Brain pericyte (primary cell): ENCODE measurements around the gene ASIC2.

Experiments used
- DNase-seq: peaks from one replicate; pipeline ENCODE4 v3.0.0-alpha.2; 2012; ENCODE audit warnings: low read depth, low spot score

Gene ASIC2

GRCh38 chr17:33204156-33204555, 88.9 kb downstream of the ASIC2 start:
- DNase-seq, result no peak

GRCh38 chr17:33202796-33203495, 90.1 kb downstream of the ASIC2 start:
- no peak for DNase-seq

GRCh38 chr17:33202021-33202420, 91.1 kb downstream of the ASIC2 start:
- no peak for DNase-seq

DNA sequence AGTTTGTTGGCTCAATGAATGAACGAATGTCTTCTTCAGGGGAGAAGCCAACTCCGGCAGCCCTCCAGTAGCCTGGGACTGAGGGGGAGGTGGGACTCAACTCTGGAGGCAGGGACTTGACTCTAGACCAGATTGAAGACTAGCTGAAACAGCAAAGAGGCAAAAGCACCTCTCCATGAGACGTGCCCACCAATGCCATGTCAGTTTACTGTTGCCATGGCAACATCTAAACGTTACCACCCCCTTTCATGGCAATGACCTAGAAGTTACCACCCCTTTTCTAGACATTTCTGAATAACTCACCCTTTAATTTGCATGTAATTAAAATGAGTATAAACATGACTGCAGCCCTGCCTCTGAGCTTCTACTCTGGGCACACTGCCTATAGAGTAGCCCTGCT, 91.8 kb downstream of the ASIC2 start:
- no peak for DNase-seq

DNA sequence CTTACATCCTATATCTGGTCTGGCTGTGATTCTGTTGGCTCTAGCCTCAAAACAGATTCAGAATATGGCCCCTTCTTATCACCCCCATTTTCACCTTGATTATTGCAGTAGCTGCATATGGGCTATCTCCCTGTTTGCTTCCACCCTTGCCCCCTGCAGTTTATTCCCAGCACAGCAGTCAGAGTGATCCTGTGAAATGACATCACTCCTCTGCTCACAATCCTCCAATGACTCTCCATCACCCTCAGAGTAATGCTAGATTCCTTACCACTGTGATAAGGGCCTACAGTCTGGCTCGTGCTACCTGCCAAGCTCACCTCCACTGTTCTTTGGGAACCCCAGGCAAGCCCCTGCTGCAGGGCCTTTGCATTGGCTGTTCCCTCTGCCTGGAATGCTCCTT, 92.5 kb downstream of the ASIC2 start:
- no peak for DNase-seq

- no peak for DNase-seq
Observed at GRCh38 chr17:33199571-33200510, 93.3 kb downstream of the ASIC2 start.

DNA sequence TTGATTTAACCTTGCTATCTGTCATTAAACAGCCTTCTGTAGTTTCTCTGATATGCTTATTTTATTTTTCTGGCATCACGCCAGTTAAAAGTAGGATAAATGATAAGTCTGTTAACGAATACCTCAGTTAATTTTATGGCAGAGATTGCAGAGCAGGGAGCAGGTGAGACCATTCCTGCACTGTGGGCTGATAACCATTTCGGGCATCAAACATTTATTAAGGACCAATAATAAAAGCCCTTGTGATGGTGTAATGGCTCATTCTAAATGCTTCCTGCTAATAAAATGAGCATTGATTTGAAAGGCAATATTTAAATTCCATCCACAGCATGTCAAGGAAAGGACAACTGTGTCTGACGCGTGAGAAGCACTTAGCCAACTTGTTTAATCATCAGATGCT, 94.1 kb downstream of the ASIC2 start:
- DNase-seq, result no peak

DNA sequence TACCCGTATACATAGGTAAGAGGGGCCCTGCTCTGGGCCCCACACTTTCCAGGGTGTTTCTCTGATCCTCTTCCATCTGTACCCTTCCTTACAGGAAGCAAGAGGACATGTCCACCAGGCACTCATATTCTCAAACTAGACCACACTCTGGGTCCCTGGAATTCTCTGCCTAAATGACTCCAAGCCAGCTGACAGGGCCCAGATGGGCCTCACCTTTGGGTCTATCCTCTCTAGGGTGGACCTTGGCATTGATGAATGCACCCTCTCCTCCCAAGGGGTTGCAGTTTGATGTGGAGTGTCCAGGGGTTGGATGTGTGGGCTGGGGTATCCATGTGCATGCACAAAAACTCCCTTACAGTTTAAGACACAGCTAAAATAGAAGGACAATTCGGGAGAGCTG, 95.8 kb downstream of the ASIC2 start:
- DNase-seq, result no peak

- no peak for DNase-seq
Observed at GRCh38 chr17:33196883-33197282, 96.2 kb downstream of the ASIC2 start.

GRCh38 chr17:33192951-33193911, 99.9 kb downstream of the ASIC2 start:
- DNase-seq, result no peak

- no peak for DNase-seq
Observed at GRCh38 chr17:33183487-33184026, 109.5 kb downstream of the ASIC2 start.

DNA sequence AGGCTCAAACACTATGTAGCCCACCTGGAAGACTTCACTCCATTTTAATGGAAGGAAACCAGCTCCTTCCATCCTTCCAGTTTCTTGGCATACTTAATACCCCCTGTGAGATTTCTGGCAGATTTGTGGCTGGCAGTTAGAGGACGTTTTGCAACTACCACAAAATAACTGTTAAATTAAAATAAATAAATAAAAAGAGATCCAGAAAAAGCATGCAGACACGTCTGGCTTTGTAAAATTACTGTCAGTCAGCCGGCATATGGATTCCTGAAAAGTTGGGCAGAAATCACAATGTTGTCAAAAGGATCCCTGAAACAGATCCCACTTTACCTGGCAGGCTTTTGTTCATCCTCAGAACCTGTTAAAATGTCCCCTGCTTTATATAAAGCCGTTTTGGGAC, 113.9 kb downstream of the ASIC2 start:
- DNase-seq, result no peak

DNA sequence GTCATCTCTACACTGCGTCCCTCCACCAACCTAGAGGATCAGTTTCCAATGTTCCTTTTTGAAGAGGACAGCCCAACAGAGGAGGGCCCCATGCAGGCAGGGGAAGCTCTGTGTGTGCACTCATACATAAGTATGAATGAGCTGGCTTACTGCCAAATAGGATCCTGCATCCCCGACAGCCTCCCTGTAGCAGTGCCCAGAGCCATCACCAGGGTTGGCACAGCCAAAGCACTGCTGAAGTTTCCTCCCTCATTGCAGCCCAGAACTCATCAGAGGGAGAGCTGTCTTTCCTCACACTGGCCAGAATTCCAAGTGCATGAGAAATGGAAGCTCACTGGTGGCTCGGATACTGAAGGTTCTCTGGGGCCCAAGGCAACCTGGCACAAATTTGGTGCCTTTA, 114.4 kb downstream of the ASIC2 start:
- no peak for DNase-seq

- no peak for DNase-seq
Observed at GRCh38 chr17:33175562-33175961, 117.5 kb downstream of the ASIC2 start.

DNA sequence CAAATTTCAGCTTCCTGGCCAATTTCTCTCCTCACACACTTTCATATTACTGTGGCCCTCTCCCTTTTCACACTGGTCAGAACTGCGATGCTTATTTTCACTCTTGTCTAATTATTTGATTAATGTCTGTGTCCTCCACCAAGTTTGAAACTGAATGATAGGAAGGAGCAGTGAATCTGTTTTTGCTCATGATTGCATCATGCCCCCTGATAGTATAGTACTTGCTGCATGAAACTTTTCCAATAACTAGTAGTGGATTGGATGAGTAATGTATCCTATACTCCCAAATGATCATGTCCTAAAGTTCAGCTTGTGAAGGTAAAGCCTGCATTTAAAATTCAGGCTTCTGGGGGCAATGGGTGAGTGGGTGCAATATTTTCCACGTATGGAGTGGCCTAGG, 121.2 kb downstream of the ASIC2 start:
- DNase-seq, result no peak

- no peak for DNase-seq
Observed at GRCh38 chr17:33169580-33170285, 123.4 kb downstream of the ASIC2 start.

GRCh38 chr17:33167736-33168135, 125.4 kb downstream of the ASIC2 start:
- DNase-seq, result no peak

GRCh38 chr17:33166472-33166871, 126.6 kb downstream of the ASIC2 start:
- no peak for DNase-seq

DNA sequence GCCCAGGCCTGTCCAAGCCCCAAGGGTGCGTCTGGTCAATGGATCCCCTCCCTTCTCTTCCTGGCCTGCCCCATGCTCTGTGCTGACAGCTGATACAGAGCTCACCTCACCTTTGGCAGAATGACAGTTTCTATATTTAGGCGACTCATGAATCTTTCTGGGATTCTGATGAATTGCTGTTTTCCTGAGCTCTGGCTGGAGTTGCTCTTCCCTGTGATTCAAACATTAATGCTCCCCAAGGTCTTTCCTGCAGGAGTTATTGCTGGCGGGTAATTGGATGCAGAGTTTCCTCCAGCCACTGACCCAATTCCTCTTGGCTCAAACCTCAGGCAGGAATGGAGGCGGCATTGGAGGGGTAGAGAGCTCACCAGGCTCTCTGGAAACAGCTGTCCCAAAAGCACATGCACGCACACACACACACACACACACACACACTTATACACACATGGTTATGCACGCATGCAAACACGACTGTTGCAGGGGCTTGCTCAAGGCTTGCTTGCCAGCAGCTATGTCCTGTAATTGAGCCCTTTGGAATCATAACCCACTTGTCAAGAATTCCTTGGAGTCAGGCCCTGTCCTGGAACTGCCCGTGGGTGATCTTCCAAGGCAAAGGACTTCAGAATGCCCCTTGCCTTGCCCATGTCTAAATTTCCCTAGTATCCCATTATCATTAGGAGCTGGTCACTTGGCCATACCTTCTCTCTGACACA, 128.8 kb downstream of the ASIC2 start:
- no peak for DNase-seq

DNA sequence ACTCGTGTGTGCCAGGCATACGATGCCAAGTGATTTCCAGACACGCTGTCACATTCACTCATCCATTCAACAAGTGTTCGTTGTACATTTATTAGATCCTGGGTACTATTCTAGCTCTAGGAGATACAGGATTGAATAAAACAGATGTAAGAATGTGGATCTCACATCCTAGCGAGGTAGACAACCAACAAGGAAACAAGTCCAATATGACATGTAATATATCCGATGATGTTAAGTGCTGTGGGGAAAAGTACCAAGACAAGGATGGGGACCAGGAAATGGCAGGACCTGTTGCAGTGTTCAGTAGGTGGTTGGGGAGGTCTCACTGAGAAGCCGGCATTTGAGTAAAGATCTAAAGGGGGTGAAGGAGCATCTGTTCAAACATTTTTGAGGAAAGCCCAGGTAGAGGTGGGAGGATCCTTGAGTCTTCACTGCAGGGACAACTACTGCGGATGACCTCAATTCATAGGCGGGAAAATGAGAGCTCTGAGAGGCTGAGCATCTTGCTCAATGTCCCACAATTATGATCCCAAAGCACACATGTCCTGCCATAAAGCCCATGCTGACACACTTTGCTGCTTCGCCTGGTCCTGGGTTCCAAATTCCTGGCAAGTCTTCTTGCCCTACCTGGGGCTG, 129.4 kb downstream of the ASIC2 start:
- no peak for DNase-seq
